ENCODE data around the gene C17orf75.

DNA sequence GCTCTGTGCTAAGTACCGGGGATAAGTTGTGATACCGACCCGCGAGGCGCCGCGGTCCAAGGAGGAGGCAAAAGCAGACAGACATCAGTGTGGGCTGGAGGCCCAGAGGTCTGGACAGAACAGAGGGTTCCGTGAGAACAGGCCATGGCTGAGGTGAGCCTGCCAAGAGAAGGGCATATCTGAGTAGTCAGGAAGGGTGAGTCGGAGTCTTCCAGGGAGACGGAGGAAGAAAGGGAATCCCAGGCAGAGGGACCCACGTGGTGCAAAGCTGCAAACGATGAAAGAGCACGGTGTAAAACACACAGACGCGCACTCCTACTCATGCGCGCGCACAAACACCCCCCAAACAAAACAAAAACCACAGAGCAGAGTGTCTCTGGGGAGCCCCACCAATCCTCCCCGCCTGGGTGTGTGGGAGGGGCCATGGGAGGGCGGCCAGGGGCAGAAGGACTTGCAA lies 58.2 kb downstream of the C17orf75 start:
- TF ChIP-seq, protein P1, sequence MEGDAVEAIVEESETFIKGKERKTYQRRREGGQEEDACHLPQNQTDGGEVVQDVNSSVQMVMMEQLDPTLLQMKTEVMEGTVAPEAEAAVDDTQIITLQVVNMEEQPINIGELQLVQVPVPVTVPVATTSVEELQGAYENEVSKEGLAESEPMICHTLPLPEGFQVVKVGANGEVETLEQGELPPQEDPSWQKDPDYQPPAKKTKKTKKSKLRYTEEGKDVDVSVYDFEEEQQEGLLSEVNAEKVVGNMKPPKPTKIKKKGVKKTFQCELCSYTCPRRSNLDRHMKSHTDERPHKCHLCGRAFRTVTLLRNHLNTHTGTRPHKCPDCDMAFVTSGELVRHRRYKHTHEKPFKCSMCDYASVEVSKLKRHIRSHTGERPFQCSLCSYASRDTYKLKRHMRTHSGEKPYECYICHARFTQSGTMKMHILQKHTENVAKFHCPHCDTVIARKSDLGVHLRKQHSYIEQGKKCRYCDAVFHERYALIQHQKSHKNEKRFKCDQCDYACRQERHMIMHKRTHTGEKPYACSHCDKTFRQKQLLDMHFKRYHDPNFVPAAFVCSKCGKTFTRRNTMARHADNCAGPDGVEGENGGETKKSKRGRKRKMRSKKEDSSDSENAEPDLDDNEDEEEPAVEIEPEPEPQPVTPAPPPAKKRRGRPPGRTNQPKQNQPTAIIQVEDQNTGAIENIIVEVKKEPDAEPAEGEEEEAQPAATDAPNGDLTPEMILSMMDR (IDR thresholded peaks at IDR 0.05; ENCODE audit: insufficient read depth, low read depth, low read length) = no peak
- no peak for TF ChIP-seq EZH2 (IDR thresholded peaks at IDR 0.05; ENCODE audit: insufficient read depth, low read length)

All from astrocyte (in vitro differentiated cells and primary cell).